PFSK-1 (cell line): Measurements from ENCODE around the gene GRID1.

Experiments
- POLR2AphosphoS5 ChIP-seq: IDR thresholded peaks from 2 replicates; pipeline ENCODE4 v1.6.1; 2012; ENCODE audit warnings: low read depth, mild to moderate bottlenecking, control low read depth, low read length, moderate library complexity
- SIN3A ChIP-seq: IDR thresholded peaks from 2 replicates; pipeline ENCODE4 v1.6.1; 2012; ENCODE audit warnings: mild to moderate bottlenecking, low read length, moderate library complexity, borderline replicate concordance; ENCODE audit not compliant: insufficient read depth
- TAF1 ChIP-seq: IDR thresholded peaks from 2 replicates; pipeline ENCODE4 v1.6.1; 2012; ENCODE audit warnings: low read length, control low read depth, borderline replicate concordance; ENCODE audit not compliant: insufficient read depth

DNA sequence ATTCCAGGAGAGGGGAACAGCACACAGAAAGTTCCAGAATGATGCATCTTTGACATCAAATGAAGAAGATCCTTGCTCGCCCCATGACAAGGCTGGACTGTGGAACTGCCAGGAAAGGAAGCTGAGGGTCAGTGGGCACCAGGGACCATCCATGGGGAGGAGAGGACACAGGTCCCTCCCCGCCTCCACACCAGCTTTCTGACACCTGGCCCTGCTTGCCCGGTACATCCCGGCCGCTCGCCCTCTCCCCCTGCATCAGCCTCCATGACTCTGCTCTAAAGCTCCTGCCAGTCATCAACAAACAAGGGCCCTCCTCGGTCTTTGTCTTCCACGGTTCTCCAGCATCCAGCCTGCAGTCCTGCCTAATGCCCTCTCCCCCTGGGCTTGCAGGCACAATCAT, 222.3 kb downstream of the GRID1 start:
- TF ChIP-seq SIN3A (no peak), TAF1 (no peak), POLR2AphosphoS5 (no peak)
